ENCODE results near the gene ZFHX3.
"Not testable (repeated sequence)": the region's sequence is repeated elsewhere in the genome, so short reads cannot be mapped to it uniquely, and the experiment has no call there.

The ZFHX3 gene

DNA sequence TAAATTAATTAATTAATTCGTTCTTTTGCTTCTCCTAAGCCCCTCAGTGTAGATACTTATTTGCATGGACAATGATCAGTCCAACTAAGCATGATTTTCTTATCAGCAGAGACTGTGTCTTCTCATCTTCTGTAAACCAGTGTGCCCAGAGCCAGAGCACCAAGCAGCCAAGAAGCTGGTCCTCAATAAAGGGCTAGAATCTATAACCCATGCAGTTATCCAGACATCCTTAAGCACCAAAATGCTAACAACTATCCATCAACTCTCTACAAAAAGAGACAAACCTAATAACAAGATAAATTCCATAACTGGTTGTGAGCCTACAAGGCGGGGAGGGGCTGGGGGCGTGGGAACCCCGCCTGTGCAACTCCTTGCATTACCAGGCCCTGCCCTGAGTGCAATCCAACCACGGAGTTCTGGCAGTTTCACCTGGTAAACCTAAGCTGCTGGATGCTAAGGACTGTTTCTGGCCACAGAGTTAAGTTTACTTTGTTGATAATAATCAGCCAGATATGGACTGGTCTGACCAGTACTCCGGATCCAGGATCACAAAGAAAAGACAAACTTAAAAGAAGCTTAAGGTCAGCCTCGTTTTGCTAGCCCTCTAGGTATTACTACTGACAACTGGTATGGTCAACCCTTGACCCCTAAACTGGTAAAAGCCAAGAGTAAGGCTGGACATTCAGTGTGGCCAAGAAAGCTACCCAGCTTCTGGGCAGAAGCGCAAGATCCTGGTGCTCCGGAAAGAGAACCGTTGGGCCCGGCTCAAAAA, 51.5 kb downstream of the ZFHX3 start:
- no peak for DNase-seq (ENCODE audit: low read depth in 2 of 2)

DNA sequence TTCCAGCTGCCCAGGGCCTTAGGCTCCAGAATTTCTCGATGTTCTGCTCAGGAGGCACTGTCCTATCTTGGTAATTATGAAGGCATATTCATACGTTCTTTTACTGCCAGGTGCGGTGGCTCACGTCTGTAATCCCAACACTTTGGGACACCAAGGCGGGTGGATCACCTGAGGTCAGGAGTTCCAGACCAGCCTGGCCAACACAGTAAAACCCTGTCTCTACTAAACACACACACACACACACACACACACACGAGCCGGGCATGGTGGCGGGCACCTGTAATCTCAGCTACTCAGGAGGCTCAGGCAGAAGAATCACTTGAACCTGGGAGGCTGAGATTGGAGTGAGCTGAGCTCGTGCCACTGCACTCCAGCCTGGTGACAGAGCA, 52.1 kb downstream of the ZFHX3 start:
- DNase-seq (ENCODE audit: low read depth in 2 of 2), result not testable (repeated sequence)

DNA sequence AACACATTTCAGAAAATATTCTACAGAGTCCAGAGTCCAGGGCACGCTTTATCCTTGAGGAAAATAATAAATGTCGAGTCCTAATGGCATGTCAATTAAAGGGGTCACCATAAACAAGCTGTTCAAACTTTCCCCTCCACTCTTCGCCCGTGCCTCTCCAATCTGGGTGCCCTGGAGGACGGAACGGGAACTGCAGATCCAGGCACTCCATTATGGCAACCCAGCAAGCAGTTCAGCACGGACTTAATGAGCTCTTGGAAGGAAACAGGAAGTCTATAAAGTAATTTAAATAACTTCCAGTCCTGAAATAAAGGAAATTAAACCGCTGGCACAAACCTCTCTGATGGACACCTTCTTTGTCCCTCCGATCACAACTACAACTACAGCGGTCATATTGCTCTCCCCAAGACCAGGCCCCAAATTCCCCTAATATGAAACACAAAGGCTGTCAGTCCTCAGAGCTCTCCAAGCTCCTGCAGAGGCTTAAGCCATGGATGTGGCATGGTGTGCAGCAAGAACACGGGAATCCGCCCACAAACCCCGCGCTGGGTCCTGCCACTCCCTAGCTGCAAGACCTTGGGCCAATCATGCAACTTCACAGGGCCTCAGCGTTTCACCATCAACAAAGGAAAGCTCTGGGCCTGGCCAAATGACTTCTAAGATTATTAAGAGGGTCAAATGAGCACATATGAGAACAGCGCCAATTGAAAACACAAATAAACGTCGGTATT, 52.6 kb downstream of the ZFHX3 start:
- DNase-seq (ENCODE audit: low read depth in 2 of 2), result no peak

DNA sequence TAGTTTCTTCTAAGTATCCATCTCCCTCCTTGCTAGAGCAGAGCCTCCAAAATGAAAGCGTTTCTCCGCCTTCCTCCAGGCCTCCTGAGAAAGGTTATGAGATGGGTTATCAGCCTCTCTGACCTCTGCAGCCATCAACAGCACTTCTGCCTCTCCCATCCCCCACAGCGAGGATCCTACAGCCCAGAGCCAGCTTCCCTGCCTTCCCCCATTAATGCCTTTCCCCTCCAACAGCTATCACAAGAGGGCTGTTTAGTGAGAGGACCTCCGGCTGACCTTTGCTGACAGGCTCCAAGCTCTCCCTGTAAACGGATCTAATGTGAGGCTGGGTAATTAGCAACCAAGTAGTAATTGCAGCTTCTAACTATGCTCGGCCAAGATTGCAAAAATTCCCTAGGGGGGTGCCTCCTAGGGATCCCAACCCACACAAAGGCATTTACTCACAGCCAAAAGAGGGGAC, 55.8 kb downstream of the ZFHX3 start:
- no peak for DNase-seq (ENCODE audit: low read depth in 2 of 2)

DNA sequence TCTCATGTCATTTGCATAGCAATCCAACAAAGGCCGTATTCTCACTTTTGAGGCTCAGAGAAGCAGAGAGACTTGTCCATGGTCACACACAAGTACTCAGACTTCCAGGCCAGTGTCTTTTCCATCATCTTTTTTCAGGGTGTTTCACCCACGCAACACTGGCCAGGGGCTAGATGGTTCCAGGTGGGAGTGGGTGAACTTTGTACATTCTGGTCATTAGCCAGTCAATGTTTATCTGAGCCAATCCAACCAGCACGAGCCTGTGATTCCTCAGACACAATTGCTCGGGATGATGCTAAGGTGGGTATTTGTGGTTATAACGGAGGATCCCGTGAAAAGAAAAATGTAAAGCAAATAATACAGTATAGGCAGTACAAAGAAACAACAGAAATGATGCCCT, 56.3 kb downstream of the ZFHX3 start:
- DNase-seq (ENCODE audit: low read depth in 2 of 2), result no peak

DNA sequence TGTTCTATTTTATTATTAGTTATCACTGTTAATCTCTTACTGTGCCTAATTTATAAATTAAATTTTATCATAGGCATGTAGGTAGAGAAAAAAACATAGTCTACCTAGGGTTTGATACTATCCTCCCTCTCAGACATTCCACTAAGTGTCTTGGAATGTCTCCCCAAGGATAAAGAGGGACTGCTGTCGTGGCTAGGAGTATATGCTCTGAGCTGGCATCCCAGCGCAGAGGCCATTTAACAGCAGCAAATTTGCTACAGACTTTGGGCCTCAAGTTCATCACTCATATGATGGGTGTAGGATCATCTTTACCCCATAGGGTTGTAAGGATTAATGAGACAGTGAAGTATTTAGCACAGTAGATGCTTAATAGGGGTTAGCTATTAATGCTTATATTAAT, 56.7 kb downstream of the ZFHX3 start:
- DNase-seq (ENCODE audit: low read depth in 2 of 2), result no peak

DNA sequence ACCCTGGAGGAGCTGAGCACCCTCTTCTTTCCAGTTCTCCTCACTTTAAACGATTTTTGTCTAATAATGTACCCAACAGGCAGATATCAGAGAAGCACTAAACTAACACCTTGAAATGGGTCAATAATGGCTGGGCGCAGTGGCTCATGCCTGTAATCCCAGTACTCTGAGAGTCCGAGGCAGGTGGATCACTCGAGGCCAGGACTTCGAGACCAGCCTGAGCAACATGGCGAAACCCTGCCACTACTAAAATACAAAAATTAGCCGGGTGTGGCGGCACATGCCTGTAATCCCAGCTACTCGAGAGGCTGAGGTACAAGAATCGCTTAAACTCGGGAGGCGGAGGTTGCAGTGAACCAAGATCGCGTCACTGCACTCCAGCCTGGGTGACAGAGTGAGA, 57.4 kb downstream of the ZFHX3 start:
- DNase-seq (ENCODE audit: low read depth in 2 of 2), result no peak

DNA sequence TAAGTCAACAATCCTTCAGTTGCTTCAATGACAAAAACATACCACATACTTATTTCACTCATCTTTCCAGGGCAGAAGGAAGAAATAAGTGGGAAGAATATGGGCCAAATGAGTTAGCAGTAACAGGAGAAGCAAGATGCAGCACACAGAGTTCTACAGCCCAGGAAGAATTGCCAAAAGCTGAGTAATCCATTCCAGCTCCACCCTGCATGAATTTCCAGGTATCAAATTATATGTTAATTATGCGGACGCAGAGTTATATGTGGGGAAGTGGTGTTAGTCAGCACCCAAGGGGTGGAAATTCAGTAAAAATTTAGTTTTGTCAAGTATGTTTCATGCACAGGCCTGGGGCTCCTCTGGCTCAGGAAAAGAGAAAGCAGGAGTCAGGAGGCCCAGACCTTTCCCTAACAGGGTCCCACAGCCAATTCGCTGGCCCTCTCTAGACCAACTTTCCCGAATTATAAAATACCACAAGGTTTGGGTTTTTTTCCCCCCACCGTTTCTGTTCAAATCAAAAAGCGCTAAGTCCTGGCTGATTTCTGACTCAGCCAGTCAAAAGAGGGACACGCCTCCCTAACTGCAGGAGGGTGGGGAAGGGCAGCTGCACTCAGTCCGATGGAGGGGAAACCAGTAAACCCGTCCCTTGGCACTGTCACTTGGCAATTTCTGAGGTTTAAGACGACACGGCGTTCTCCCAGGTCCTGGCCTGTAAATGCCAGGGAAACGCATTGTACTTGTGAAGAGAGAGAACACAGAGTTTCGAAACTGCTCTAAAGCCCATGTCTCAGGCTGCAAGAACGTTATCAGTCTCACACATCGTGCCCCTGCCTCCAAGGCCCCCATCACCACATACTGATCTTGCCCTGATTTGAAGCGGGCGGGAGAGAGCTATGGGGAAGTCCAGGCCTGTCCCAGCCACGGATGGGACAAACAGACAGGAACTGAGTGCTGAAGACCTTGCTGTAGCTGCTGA, 58.1 kb downstream of the ZFHX3 start:
- DNase-seq (ENCODE audit: low read depth in 2 of 2), result no peak

DNA sequence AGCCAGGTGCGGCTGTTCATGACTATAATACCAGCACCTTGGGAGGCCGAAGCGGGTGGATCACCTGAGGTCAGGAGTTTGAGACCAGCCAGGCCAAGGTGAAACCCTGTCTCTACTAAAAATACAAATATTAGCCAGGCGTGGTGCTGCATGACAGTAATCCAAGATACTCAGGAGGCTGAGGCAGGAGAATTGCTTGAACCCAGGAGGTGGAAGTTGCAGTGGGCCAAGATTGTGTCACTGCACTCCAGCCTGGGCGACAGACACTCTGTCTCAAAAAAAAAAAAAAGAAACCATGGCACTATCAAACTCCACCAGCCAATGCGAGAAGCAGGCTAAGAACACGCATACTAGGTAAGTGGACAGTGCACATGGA, 58.7 kb downstream of the ZFHX3 start:
- not testable (repeated sequence) for DNase-seq (ENCODE audit: low read depth in 2 of 2)

DNA sequence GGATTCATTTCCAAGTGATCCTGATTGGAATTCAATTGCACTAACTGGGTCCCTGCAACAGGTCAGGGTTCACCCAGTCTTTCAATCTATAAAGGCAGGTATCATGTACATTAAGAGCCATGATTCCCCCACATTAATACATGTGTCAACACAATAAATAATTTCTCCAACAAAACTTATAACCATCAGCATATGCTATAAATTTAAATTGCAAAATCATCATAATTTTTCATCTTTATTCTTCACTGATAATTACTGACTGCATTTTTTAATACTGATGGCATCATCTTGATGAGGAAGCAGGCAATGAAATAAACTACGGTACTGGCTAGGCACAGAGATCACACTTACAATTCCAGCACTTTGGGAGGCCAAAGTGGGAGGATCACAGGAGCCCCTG, 59.4 kb downstream of the ZFHX3 start:
- DNase-seq (ENCODE audit: low read depth in 2 of 2), result no peak

DNA sequence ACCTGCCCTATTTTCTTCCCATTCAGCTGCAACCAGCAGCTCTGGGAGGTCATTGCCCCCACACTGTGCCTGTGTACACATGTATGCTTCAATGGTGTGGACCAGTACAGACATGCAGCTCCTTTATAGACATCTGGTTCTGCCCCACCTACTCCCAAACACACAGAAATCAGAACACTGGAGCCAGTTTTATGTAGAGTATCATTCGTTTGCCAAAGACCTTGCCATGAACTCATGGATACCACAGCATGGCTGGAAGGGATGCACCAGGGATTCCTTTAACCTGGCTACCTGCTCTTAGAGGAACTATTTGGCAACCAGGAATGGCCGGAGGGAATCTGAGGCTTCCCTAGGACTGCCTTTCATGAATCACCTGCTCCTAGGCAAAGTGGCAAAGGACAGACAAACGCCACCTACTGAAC, 60.4 kb downstream of the ZFHX3 start:
- no peak for DNase-seq (ENCODE audit: low read depth in 2 of 2)

DNA sequence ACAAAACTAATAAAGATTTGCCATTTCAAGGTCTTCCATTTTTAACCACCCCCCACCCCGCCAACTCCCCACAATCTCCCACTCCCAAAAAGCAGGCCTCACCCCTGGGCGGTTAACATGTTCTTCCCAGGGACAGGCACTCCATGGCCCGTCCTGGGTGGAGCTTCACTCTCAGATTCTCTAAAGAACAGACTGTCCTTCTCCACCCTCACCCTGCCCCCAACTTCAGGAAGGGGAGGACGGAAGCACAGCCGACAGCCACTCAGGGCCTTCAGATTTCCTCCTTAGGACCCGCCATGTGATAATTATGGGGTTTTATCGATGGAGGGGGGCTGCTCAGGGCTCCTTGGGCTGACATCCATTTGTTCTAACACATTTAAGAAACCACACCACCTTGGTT, 61.9 kb downstream of the ZFHX3 start:
- DNase-seq (ENCODE audit: low read depth in 2 of 2), result no peak

DNA sequence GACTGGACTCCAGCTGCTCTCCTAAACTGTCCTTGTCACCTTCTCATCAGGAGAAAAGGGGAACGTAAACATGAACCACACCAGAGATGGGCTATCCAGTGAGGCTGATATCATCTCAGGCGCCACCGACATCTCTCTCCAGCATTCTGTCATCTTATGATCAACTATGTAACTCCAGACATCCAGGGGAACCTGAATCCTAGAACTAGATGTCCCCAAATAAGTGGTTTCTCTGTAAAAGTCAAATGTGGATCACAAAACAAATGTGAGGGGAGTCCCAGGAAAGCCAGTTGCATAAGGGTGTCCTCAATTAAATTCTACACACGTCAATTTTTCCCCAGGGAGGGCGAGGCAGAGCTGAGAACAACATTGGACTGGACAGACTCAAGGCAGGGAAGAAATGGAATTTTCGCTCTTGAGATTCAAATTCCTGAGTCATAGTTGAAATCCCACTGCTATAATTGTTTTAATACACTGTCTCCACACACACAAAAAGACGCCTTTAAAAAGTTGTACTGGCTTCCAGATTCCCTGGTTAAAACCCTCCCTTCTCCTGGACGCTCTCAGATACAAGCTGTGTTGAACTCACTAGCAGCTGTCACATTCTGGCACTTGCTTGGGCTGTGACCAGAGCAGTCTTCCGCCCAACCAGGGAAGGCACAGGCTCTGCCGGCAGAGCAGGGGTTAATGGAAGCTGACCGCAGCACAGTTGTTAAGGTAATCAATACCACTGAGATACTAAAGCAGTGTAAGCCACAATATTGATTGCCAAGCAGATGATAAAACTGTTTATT, 62.6 kb downstream of the ZFHX3 start:
- DNase-seq (ENCODE audit: low read depth in 2 of 2), result no peak

DNA sequence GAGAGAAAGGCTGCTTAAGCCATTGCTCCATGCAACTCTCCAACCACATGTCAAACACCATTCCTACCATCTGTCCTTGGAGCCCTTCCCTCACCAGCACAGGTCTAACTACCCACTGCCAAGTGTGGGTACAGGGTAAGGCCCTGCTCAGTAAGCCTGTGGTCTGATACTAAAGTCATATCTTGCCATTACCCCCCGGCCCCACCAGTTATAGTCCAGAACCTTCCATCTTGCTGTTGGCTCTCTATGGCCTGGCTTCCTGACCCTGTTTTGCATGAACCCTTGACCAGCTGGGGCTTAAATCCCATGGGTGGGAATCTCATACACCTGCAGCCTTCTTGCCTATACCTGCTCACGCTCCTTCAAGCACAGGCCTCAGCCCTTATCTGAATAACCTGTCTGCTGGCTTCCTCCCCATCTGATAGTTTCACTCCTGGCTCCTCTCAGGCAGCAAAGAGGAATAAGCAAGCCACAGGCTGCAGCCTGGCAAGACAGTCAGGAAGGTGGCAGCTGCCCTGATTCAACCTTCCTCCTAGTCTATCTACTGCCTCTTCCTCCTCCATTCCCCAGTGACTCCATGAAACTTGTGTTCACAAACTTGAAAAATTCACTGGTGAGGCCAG, 64.1 kb downstream of the ZFHX3 start:
- DNase-seq (ENCODE audit: low read depth in 2 of 2), result no peak

DNA sequence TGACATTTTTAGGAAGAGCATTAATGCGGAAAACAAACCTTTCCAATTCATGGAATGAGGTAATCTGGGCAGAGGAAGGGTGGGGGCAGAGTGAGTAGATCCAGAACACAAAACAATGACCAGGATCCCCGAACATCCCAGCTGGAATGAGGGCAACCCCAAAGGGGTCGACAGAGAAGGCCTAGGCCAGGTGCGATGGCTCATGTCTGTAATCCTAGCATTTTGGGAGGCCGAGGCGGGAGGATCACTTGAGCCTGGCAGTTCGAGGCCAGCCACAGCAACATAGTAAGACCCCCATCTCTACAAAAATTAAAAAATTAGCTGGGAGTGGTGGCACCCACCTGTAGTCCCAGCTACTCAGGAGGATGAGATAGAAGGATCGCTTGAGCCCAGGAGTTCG, 64.7 kb downstream of the ZFHX3 start:
- DNase-seq (ENCODE audit: low read depth in 2 of 2), result no peak

DNA sequence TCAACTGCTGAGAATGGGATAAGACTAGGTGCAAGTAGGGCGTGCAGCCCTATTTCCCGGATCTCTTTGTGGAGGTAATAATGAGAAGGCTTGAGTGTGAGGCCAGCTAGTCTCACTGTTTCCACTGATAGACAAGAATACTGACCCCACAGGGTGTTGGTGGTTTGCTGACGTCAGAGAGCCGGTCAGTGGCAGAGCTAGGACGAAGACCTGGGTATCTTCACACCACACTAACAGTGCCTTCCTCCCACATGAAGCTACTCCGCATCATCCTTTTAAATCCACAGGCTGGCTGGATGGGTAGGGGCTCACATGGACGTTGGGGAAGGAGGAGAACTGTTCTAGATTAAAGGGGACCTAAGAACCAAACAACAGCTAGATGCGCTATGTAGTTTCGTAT, 68.0 kb downstream of the ZFHX3 start:
- no peak for DNase-seq (ENCODE audit: low read depth in 2 of 2)

DNA sequence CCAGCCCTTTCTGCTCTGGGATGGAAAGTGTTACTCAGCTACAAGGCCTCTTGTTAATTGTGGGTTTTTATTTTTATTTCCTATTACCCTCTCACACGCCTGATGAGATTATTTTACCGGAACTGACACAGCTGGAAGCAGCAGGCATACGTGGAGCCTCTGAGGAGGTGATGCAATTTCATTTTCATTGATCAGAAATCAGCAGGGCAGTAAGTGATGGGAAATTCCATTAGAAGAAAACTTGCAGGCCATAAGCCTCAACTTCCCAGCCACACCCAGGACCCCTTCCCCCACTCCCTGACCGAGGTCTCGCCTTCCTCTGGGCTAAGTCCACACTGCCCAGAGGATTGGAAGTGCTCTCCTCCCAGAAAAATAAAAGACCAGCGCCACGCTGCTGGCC, 69.7 kb downstream of the ZFHX3 start:
- DNase-seq (ENCODE audit: low read depth in 2 of 2), result no peak

DNA sequence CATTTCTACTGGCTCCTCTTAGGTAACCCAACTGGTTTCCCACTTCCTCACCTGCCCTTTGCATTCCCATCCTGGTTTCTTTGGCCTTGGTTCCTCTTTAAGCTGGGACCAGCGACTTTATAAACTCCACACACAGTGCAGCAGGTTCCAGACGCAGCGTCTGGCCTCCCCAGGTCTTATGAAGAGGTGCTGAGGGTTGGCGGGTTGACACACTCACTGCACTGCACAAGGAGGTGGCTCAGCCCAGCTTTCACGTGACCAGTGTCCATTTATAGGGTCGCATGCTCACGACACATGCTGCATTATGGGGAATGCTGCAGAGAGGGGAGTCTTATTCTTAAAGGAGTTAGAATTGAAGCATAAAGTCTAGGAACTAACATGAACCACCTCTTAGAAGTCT, 70.8 kb downstream of the ZFHX3 start:
- no peak for DNase-seq (ENCODE audit: low read depth in 2 of 2)

DNA sequence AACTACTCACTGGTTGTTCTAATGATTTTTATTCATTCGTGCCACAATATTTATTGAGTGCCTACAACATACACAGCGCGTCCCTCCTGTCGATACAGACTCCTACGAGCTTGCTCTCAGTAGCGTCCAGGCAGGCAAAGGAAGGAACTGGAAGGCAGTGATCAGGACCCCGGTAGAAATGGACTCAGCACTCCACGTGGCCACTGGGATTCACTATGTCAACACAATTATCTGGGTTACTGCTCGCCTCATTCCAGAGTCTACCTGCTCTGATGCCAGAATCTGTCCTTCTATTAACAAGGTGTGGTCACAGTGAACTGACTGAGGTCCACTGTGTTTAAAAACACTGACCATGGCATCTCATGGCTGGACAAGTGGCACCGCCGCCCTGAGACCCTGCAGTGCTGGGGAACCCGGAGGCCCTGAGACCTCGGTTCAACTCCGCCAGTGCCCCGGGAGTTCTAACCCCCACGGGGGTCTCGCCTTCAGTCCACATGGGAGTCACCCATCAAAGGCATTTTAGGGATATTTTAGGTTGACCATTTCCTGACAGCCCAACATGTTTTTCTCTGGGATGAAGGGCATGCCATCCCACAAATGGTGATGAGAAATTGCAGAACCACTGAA, 71.4 kb downstream of the ZFHX3 start:
- DNase-seq (ENCODE audit: low read depth in 2 of 2), result no peak

DNA sequence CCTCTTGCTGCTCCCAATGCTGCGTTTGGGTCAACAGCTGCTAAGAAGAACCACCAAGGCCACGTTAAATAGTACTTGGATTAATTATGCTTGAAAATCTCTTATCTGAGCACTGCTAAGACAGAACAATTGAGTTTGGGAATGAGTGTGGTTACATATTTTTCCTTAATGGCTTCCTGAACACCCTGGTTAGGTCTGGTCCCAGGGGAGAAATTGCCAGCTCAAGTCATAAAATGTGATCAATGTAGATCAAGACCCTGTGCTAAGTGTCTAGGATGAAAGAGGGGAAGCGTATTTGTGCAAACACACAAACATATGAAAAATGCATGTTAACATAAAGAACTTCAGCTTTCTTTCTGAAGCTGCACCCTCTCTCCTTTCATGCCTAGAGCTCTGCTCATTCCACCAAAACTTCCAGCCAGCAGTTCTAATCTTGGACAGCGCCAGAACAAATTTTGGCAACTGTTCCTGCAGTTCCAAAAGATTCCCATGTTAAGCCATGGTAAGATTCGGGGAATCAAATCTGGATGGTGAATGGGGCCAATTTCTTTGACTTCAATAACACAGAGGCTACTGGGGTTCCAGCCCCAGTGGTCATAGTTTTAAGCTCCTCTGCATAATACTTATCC, 72.0 kb downstream of the ZFHX3 start:
- DNase-seq (ENCODE audit: low read depth in 2 of 2), result no peak
